Measurements from ENCODE around the gene TCF3.

The TCF3 gene

DNA sequence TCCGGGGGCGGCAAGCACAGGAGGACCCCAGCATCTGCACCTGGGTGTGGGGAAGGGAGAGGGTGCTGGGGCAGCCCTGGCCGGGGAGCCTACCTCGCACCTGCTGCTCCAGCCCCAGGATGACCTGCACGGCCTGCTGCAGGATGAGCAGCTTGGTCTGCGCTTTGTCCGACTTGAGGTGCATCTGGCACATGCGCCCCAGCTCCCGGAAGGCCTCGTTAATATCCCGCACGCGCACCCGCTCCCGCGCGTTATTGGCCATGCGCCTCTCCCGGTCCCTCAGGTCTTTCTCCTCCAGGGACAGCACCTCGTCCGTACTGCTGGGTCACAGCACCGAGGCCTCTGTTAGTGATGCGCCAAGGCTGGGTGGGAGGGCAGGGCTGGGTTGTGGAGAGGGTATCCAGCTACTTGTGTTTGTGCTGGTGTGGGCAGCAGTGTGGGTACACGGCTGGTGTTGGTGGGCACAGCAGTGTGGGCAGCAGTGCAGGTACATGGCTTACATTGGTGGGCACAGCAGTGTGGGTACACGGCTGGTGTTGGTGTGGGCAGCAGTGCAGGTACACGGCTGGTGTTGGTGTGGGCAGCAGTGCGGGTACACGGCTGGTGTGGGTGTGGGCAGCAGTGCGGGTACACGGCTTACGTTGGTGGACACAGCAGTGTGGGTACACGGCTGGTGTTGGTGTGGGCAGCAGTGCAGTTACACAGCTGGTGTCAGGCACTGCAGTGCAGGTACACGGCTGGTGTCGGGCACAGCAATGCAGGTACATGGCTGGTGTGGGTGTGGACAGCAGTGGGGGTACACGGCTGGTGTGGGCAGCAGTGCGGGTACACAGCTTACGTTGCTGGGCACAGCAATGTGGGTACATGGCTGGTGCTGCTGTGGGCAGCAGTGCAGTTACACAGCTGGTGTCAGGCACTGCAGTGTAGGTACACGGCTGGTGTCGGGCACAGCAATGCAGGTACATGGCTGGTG is 40.0 kb downstream of the TCF3 start:
- no peak for DNase-seq (ENCODE audit: low read depth, low spot score)

DNA sequence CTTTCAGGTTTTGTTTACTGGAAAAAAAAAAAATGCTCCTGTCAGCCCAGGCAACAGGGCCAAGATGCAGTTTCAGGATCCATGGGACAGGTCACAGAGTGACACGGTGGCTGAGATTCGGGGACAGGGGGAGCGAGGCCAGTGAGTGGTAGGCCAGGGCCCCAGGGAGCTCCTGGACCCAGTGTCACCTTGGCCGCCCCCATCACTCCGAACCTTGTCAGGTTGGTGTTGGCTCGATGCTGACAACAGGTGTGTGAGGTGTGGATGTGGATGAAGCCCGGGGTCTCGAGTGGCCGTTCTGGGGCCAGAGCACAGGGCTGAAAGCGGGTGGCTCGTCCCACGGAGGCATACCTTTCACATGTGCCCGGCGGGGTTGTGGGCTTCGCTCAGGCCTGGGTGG is 41.1 kb downstream of the TCF3 start:
- DNase-seq (ENCODE audit: low read depth, low spot score), result no peak

DNA sequence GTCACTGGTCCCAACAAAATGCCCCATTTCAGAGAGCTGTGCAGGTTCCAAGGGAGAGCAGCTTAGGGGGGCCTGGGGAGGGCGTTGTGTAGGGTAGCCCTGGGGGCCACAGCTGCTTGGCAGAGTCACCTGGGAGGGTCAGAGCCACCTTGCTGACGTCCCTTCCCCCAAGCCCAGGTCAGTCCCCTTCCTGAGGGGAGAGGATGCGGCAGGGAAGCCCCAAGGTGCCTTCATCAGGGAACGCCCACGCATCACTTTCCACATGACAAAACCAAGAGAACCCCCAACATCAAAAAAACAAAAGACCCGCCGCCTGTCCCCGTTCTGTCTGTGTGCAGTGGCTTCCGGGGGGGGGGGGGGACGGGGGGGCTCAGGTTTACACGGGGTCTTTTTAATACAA is 41.8 kb downstream of the TCF3 start:
- DNase-seq (ENCODE audit: low read depth, low spot score), result no peak

- DNase-seq (ENCODE audit: low read depth, low spot score), result no peak
These were observed 42.5 kb downstream of the TCF3 start for GRCh38 chr19:1609680-1610474.

DNA sequence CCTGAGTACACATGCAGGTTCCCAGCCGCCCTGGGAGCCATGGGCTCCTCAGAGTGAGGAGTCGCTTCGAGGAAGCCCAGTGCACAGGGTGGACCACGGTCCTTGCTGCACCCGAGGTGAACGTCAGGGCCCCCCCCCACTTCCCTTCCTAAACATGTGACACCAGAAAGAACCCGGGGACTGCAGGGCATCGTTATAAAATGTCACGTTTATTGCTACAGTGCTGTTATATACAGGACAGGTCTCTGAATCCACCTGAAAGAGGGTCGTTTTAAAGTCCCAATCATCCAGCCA is 43.4 kb downstream of the TCF3 start:
- no peak for DNase-seq (ENCODE audit: low read depth, low spot score)

GRCh38 chr19:1608359-1609102 is 43.9 kb downstream of the TCF3 start:
- peak; percentile 21 for DNase-seq (ENCODE audit: low read depth, low spot score)

DNA sequence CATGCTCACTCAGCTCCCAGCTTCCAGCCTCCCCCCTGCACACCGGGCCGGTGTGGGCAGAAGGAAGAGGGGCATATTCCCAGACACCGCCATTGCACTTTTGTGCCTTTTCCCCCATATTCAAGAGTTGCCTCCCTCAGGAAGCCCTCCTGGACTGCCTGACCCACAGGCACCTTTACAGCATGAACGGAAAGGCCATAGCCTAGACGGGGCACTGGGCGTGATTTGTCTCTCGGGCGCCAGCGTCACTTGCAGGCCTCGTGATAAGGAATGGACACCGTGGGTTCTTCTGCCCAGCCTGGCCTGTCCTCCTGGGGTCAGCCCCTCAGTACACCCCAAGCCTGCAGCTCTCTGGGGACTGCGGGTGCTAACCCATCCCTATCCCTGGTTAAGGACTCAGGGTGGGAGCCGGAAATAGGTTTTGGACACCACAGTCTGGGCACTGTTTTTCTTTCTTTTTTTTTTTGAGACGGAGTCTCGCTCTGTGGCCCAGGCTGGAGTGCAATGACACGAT is 46.2 kb downstream of the TCF3 start:
- no peak for DNase-seq (ENCODE audit: low read depth, low spot score)

DNA sequence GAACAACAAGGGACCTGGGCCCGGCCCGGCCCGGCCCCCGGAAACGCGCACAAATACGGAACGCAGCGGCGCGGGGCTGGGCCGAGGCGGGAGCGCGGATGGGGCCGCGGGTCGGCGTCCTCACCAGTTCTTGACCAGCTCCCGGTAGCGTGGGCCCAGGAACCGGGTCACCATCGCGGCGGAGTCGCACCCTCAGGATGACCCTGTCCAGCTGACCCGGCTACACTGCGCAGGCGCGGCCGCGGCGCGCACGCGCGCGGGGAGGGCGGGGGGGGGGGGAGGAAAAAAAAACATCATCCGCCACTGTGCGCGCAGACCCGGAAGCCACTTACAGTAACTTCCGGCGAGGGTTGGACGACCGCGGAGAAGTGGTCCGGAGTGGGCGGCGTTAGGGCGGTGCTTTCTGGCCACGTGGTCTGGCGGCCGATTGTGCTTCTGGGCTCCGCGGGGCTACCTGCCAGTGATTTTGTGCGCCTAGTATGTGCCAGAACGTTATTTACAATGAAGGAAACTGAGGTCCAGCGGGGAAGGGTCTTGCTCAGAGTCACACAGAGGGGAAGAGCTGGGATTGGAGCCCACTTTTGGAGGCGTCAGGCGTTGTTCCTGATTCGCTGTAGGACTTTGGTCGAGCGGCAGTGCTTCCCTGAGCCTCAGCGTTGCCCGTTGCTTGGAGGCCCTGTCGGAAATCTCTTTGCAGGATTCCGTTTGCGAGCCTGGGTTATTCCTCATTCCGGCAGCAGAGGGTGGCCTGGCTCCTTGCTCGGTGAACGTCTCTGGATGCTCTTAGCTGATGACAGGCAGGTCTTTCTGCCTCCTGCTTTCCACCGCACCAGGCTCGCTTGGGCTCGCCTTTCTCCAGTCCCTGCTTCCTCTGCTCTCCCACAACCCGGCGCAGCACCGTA is 46.9 kb downstream of the TCF3 start, which contains the start of gene UQCR11:
UQCR11 (minus strand) TSS at position 227 of the 902 bp plus-strand sequence; CDS start at position 174, 53 bp downstream.
- peak; percentile 97 for DNase-seq (ENCODE audit: low read depth, low spot score)

DNA sequence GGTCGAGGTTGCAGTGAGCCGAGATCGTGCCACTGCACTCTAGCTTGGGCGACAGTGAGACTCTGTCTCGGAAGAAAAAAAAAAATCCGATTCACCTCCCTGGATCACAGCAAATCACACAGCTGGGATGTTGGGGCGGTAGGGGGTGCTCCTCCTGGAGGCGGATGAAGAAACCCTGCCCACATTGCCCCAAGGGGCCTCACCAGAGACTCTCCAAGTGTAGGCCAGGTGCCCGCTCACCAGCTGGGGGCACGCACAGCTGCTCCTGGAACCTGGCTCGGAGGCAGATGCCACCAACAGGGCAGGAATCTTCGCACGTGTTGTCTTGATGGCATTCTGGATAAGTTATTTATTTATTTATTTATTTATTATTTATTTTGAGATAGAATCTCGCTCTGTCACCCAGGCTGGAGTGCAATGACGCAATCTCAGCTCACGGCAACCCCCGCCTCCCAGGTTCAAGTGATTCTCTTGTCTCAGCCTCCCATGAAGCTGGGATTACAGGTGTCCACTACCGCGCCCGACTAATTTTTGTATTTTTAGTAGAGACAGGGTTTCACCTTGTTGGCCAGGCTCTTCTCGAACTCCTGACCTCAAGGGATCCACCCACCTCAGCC is 50.2 kb downstream of the TCF3 start:
- DNase-seq (ENCODE audit: low read depth, low spot score), result no peak

DNA sequence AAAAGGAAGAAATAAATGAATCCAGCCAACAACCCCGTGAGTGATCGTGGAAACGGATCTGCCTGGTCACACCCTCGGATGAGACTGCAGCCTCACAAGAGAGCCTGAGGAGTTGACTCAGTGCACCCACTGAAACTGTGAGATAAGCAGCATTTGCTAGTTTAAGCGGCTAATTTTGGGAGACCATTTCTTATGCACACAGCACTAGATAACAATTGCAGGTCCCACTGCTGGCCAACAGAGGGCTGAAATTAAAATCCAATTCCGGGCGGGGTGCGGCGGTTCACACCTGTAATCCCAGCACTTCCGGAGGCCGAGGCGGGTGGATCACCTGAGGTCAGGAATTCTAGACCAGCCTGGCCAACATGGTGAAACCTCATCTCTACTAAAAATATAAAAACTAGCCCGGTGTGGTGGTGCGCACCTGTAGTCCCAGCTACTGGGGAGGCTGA is 50.8 kb downstream of the TCF3 start:
- DNase-seq (ENCODE audit: low read depth, low spot score), result no peak

GRCh38 chr19:1599460-1599846 is 53.0 kb downstream of the TCF3 start:
- no peak for DNase-seq (ENCODE audit: low read depth, low spot score)

- no peak for DNase-seq (ENCODE audit: low read depth, low spot score)
These were observed 53.5 kb downstream of the TCF3 start for GRCh38 chr19:1598777-1599459.

- no peak for DNase-seq (ENCODE audit: low read depth, low spot score)
These were observed 59.0 kb downstream of the TCF3 start for GRCh38 chr19:1593501-1593772.

DNA sequence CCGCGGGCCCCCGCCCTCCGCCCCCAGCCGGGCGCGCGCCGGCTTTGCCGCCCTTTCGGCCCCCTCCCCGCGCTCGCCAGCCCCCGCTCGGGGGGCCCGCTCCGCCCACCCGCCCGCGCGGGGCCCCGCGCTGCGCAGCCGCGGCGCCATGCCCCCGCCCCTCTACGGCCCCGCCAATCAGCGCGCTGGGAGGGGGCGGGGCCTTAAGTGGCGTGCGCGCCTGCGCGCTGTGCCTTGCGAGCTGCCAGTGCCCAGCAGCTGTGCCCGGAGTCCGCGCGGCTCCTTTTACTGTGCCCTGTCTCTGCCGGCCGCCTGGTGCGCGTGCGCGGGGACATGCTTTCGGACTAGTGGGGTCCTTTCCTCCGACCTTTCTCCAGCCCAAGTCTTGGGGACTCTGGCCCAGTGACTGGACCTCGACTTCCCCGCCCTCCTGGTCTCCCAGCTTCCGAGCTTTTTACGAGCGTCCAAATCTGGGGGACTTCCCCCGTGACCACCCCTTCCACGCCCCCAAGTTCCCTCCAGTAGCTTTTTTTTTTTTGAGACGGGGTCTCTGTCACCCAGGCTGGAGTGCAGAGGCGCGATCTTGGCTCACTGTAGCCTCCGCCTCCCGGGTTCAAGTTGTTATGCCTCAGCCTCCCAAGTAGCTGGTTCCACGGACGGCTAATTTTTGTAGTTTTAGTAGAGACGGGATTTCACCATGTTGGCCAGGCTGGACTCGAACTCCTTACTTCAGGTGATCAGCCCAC is 59.5 kb downstream of the TCF3 start, which contains the start of gene MBD3:
MBD3 (minus strand) TSS at position 111 of the 746 bp plus-strand sequence. CDS start 234 bp downstream, outside the sequence.
- peak; percentile 98 for DNase-seq (ENCODE audit: low read depth, low spot score)

DNA sequence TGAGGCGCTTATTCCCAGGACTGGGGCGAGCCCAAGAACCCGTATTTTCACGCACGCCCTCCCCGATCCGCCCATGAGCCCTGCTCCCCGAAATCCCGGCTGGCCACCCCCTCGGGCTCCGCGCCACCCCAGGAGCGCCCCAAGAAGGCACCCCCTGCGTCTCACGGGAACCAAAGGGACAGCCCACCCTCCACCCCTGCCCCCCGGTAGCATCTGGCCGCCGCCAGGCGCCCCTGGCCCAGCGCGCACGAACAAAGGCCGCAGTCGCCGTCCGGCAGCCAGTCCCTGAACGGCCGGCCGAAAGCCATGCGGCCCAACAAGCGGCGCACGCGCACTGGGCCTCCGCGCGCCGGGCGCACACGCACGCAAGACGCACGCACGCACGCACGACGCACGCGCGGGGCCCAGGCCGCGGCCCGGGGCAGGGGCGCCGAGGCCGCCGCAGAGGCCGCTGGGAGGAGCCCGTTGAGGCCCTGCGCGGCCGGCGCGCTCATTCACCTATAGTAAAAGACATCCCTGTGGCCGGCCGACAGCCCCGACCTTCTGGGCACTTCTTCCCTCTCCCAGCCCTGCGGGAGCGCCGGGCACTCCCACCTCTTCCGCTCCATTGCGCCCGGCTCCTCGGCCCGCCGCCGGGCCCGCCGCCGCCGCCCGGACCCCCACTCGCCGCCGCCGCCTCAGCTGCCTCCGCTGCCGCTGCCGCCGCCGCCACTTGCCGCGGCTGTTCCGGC is 60.2 kb downstream of the TCF3 start:
- DNase-seq (ENCODE audit: low read depth, low spot score), result peak; percentile 97

DNA sequence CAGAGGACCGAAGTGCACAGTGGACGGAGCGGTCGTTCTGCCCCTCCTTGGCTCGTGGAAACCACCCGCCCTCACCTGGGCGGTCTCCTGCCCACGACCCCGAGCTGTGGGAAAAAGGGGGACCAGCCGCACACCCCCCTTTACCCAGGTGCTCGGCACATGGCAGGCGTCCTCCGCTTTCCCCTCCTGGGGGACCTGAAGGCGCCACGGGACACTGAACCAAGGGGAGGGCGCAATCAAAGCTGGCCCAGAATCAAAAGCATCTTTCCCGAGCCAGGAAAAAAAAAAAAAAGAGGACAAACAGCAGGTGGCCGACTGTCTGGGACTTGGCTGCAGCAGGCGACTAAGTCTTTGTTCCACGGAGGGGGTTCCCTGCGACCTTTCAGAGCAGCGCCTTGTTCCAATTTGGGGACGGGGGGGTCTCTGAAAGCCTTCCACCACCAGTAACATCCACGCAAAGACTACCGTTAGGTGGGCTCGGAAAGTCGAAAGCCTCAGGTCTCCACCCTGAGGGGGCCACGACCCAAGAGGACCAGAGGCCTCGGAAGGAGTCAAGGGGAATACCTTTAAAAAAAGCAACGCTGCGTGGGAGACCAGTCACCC is 60.9 kb downstream of the TCF3 start:
- DNase-seq (ENCODE audit: low read depth, low spot score), result peak; percentile 46

DNA sequence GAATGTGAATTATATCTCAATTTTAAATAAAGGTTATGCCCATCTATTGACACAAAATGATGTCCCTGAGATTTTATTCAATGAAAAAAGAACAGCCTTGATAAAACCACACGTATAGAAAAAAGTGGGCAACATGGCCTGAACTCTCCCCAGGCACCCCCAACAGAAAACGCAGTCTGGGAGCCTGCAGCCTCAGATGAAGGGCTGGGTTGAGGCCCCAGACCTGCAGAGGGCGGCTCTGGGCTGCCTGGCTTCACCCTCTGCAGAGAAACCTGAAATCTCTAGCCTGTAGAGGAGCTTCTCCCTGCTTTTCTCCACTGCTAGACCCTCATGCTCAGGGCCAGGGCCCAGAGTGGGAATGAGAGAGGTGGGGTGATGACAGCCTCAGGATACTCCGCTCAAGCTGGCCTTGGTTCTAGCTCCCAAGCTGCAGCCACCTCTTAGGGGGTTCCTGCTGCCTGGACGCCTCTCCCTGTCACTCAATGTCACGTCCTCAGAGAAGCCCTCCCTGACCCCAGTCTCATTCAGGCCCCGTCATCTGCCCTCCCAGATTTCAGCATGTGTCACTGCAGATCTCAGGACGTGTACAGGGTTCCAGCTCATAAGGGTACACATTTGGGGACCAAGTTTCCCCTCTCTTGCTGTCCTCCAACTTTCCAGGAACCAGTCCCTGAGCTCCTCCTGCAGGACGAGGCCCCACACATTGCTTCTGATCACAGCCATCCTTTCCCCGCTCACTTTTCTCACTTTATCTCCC is 61.6 kb downstream of the TCF3 start:
- DNase-seq (ENCODE audit: low read depth, low spot score), result peak; percentile 53

All from astrocyte of the hippocampus (primary cell).